Measurements from ENCODE around the gene TMEM164. TPM values are rescaled to one million over a fixed set of nuclear protein-coding genes. Genes with fewer than 3 reads are reported as not detected.

TMEM164 gene
- total RNA-seq, 6 experiments from 2014 or later: 8.5 to 12.5 (median 9.6) TPM

GRCh38 chrX:110043506-110043905 lies 40.6 kb downstream of the TMEM164 start:
- H3K36me3 Mint-ChIP-seq (ENCODE audit: low read depth): no peaks in the 10 kb centered on the region
- peaks cover 32% of the 10 kb centered on the region for H3K4me1 Mint-ChIP-seq (ENCODE audit: low read depth)
- no peak for DNase-seq
- no peak for TF ChIP-seq CTCF (IDR thresholded peaks at IDR 0.05)
- no peaks in the 10 kb centered on the region for H3K9me3 Mint-ChIP-seq
- H3K27me3 Mint-ChIP-seq (ENCODE audit: insufficient read depth): no peaks in the 10 kb centered on the region
- peak overlapping the region; percentile 46; the same call in 1 of the 2 replicates for H3K4me3 Mint-ChIP-seq
- no peak overlapping the region for H3K27ac Mint-ChIP-seq

GRCh38 chrX:110044346-110045249 lies 41.7 kb downstream of the TMEM164 start:
- H3K4me3 Mint-ChIP-seq: no peak overlapping the region
- peaks cover 21% of the 10 kb centered on the region for H3K4me1 Mint-ChIP-seq (ENCODE audit: low read depth)

GRCh38 chrX:110045421-110045820 lies 42.5 kb downstream of the TMEM164 start:
- no peak for DNase-seq
- Mint-ChIP-seq H3K4me1 (ENCODE audit: low read depth) (peaks cover 21% of the 10 kb centered on the region), H3K4me3 (no peak overlapping the region), H3K36me3 (ENCODE audit: low read depth) (no peaks in the 10 kb centered on the region), H3K27me3 (ENCODE audit: insufficient read depth) (no peaks in the 10 kb centered on the region), H3K27ac (no peak overlapping the region), H3K9me3 (no peaks in the 10 kb centered on the region)
- no peak for TF ChIP-seq CTCF (IDR thresholded peaks at IDR 0.05)

More at GRCh38 chrX:110044346-110045249, 41.7 kb downstream of the TMEM164 start:
- no peak for TF ChIP-seq CTCF (IDR thresholded peaks at IDR 0.05)
- Mint-ChIP-seq H3K27me3 (ENCODE audit: insufficient read depth) (no peaks in the 10 kb centered on the region), H3K9me3 (no peaks in the 10 kb centered on the region), H3K27ac (no peak overlapping the region), H3K36me3 (ENCODE audit: low read depth) (no peaks in the 10 kb centered on the region)
- DNase-seq: no peak

GRCh38 chrX:110046001-110046400 lies 43.1 kb downstream of the TMEM164 start:
- no peaks in the 10 kb centered on the region for H3K36me3 Mint-ChIP-seq (ENCODE audit: low read depth)
- no peaks in the 10 kb centered on the region for H3K9me3 Mint-ChIP-seq
- peaks cover 21% of the 10 kb centered on the region for H3K4me1 Mint-ChIP-seq (ENCODE audit: low read depth)
- no peak for DNase-seq
- no peak; the same call in 1 of the 2 replicates for TF ChIP-seq CTCF (IDR thresholded peaks at IDR 0.05)
- no peaks in the 10 kb centered on the region for H3K27me3 Mint-ChIP-seq (ENCODE audit: insufficient read depth)
- H3K4me3 Mint-ChIP-seq: no peak overlapping the region
- H3K27ac Mint-ChIP-seq: no peak overlapping the region

- H3K4me3 Mint-ChIP-seq: no peak overlapping the region
- H3K27me3 Mint-ChIP-seq (ENCODE audit: insufficient read depth): no peaks in the 10 kb centered on the region
- H3K27ac Mint-ChIP-seq: no peak overlapping the region
- peaks cover 19% of the 10 kb centered on the region for H3K4me1 Mint-ChIP-seq (ENCODE audit: low read depth)
- TF ChIP-seq CTCF (IDR thresholded peaks at IDR 0.05): no peak
- no peaks in the 10 kb centered on the region for H3K9me3 Mint-ChIP-seq
- no peaks in the 10 kb centered on the region for H3K36me3 Mint-ChIP-seq (ENCODE audit: low read depth)
- DNase-seq: no peak
These were observed 44.1 kb downstream of the TMEM164 start for GRCh38 chrX:110046971-110047370.

Measured in HFFc6 (cell line).